WI38 (cell line): Measurements from ENCODE around the gene MAP7D1.
"Not testable (repeated sequence)": the region's sequence is repeated elsewhere in the genome, so short reads cannot be mapped to it uniquely, and the experiment has no call there.

Experiments used
- H3K4me3 ChIP-seq: 2 replicates; pipeline ENCODE4 v1.5.1; 2011; ENCODE audit warnings: low read depth, mild to moderate bottlenecking, control low read depth, low read length
- TF ChIP-seq, protein P1 (sequence below): IDR thresholded peaks from 2 replicates; pipeline ENCODE4 v1.5.1; 2012; ENCODE audit warnings: low read depth, mild to moderate bottlenecking, control low read depth, low read length

MAP7D1 gene

DNA sequence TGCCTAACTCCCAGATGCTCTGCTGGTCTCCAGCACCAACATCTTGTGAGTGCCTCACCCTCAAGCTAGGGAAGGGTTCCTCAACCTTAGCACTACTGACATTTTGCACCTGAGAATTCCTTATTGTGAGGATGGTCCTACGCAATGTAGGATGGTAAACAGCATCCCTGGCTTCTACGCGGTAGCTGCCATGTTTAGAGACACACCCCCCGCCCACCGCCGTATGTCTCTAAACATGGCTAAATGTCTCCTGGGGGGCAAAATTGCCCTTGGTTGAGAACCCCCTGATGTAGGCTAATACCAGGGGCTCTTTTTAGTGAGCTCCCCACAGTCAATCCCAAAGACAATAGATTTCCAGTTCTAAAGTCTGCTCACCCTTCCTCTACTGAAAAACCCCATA lies 2.5 kb upstream of the MAP7D1 start:
- TF ChIP-seq, protein P1, sequence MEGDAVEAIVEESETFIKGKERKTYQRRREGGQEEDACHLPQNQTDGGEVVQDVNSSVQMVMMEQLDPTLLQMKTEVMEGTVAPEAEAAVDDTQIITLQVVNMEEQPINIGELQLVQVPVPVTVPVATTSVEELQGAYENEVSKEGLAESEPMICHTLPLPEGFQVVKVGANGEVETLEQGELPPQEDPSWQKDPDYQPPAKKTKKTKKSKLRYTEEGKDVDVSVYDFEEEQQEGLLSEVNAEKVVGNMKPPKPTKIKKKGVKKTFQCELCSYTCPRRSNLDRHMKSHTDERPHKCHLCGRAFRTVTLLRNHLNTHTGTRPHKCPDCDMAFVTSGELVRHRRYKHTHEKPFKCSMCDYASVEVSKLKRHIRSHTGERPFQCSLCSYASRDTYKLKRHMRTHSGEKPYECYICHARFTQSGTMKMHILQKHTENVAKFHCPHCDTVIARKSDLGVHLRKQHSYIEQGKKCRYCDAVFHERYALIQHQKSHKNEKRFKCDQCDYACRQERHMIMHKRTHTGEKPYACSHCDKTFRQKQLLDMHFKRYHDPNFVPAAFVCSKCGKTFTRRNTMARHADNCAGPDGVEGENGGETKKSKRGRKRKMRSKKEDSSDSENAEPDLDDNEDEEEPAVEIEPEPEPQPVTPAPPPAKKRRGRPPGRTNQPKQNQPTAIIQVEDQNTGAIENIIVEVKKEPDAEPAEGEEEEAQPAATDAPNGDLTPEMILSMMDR, result no peak
- H3K4me3 ChIP-seq, result no peak overlapping the region

DNA sequence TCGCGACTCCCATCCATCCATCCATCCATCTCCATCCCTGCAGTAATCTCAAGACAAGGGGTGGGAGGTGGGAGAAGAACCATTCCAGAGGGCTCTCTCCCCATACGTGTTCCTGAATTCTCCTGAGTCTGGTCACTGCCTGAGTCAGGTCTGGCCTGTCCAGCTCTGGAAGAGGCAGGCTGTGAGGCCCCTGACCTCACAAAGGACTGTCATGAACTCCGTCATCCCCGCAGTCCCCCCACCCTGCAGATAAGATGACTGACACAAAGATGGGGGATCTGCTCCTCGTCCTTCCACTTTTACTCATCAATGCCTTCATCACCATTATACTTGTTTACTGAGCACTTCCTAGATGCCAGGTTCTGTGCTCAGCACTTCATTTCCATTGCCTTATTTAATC lies 1.6 kb upstream of the MAP7D1 start:
- H3K4me3 ChIP-seq, result no peak overlapping the region
- TF ChIP-seq, protein P1, result no peak

DNA sequence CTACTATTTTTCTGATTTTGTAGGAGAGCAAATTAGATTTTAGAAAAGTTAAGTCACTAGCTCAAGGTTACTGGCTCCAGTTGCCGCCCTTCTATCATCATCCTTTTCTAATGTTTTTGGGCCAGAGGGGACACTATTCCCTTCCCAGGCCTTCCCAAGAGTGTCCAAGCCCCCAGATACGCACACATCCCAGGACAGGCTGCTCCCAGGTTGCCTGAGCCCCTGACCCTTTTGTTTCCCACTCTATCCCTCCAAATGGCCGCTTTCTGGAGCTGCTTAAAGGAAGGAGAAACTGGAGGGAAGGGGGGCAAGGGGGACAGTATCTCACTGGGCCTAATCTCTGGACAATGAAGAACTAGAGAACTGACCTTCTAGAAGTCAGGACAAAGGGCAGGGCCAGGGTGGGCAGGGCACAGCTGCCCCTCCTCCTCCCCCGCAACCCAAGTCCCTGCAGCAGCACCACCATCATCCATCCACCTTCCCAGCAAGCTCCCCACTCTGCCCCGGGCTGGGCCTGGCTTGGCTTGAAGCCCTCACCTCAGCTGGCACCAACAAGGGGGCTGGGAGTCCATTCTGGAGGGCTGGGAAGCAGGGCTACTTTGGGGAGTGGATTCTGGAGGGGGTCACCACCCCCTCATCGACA lies 1.1 kb upstream of the MAP7D1 start:
- TF ChIP-seq, protein P1, result no peak

DNA sequence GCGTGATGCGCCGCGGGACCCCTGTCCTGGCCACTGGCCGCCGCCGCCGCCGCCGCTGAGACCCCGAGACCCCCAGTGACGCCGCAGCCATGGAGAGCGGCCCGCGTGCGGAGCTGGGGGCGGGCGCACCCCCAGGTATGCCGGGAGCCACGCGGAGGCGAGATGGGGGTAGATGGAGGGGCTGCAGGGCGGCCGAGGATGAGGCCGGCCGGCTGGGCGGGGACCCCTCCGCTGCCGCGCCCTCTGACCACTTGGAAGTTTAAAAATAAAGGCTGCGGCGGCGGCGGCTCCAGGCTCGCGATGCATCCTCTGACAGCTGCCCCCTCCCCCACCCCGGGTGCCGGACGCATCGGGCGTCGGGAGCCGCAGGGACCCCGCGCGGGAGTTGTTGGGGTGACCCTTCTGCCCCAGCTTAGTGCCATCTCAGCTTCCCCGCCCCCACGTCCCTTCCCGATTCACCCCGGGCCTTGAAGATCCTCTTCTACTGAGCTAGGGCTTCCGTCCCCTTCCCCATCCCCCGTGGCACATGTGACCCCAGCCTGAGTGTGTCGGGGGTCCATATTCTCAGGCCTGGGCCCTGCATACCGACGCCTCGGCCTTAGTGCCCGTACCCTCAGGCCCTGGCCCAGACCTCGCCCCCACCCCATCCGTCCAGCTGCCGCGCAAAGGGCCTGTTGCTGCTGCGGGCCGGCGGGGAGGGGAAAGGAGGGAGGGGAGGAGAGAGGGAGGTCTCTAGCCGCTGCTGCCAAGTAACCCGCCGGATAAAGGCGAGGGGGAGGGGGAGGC lies 562 bp downstream of the MAP7D1 start:
- peak overlapping the region; percentile 94 for H3K4me3 ChIP-seq
- TF ChIP-seq, protein P1, result no peak

More for the DNA sequence above, 1.1 kb upstream of the MAP7D1 start:
- H3K4me3 ChIP-seq, result peak overlapping the region; percentile 94

DNA sequence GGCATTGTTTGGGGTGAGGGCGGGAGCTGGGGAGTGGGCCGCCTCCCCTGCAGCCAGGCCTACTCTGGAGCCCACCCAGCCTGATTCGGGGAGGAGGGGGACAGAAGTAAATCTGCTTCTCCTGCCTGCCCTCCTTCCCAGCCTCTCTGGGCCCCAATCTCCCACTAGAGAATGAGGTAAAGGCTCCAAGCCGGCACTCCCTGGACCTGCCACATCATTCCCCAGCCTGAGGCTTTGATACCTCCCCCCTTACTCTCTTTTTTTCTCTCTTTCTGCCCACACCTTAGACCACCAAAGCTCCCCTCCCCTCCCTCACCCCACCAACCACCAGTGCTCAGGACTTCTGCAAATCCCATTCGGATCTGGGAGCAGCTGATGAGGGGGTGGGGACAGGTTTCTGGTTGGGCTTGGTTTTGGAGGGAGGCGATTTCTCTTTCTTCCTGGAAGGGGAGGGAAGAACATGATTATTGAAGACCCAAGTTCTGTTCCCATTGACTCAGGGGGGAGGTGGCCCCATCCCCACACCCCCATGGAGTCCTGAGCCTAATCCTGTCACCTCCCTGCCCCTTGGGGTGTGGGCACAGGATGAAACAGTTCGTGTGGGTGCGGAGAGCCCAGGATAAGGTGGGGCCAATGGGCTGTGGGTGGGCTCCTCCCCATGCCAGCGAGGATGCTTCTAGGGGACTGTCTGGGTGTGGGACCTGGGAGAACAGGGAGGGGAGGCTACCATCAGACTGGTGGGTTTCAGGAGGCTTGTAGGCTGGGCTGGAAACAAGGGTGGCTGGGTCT lies 1.3 kb downstream of the MAP7D1 start:
- TF ChIP-seq, protein P1, result no peak
- H3K4me3 ChIP-seq, result peak overlapping the region; percentile 94

DNA sequence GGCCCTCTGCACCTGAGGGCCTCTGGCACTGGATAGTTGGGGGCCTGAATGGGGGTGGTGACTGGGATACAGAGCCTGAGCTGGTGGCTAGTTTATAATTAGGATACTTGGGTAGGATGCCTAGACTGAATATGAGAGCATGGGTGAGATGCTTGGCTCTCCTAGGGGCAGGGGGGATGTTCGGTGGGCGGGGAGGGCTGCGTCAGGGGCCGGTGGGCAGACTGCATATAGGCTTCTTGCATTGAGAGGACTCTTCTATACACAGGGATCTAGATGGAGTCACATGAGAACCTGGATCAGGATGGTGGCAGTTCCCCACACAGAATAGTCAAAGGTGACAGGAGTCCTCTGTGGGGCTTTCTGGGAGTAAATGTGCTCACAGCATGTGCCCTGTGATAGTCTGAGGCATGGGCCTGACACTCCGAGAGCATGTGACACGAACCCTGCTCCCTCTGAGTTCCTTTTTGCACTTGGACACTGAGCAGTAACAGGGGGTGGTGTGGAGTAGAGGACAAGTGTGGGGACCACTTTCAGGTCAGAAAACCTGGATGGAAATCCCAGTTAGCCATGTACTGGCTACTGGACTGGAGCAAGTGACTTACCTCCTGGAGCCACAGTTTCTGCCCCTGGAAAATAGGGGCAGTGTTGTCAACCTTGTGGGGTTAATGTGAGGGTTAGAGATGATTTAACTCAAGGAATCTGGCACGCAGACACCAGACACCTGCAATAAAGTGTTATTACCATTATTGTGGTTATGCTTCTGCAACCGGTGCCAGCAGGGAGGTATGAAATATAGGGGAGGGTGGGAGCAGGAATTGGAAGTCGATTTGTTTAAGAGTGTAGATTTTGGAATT lies 2.2 kb downstream of the MAP7D1 start:
- TF ChIP-seq, protein P1, result no peak
- peak overlapping the region; percentile 94 for H3K4me3 ChIP-seq

DNA sequence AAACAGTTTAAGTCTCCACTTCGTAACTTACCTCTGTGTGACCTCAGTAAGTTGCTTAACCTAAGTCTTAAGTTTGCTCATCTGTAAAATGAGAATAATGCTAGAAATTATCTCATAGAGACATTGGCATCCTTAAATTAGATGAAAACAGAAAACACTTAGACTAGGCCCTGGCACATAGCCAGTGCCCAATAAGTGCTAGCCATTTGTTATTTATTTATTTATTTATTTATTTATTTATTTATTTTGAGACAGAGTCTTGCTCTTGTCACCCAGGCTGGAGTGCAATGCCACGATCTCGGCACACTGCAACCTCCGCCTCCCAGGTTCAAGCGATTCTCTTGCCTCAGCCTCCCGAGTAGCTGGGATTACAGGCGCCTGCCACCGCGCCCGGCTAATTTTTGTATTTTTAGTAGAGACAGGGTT lies 2.9 kb downstream of the MAP7D1 start:
- not testable (repeated sequence) for H3K4me3 ChIP-seq
